H9 (cell line): ENCODE measurements around the gene CSMD2. TPM values are rescaled to one million over a fixed set of nuclear protein-coding genes. Genes with fewer than 3 reads are reported as not detected.

Experiments
- DNase-seq: peaks from one replicate; pipeline ENCODE4 v3.0.0-alpha.2; 2017
- H2AFZ ChIP-seq: one replicate; pipeline ENCODE4 v1.6.1; 2013; ENCODE audit warnings: mild to moderate bottlenecking, low read length, control low read depth, moderate library complexity
- H2AK5ac ChIP-seq: 2 replicates; pipeline ENCODE4 v1.6.1; 2013; ENCODE audit warnings: low read length, control low read depth, mixed read lengths; ENCODE audit not compliant: insufficient read length
- H2BK120ac ChIP-seq: one replicate; pipeline ENCODE4 v1.6.1; 2013; ENCODE audit warnings: low read depth, mild to moderate bottlenecking, low read length, control low read depth, inconsistent platforms; ENCODE audit not compliant: poor library complexity, severe bottlenecking
- H2BK12ac ChIP-seq: 2 replicates; pipeline ENCODE4 v1.6.1; 2013; ENCODE audit warnings: low read length, control low read depth, mixed read lengths, low read depth; ENCODE audit not compliant: insufficient read length
- H2BK15ac ChIP-seq: 2 replicates; pipeline ENCODE4 v1.6.1; 2013; ENCODE audit warnings: low read depth, low read length, control low read depth
- H2BK20ac ChIP-seq: one replicate; pipeline ENCODE4 v1.6.1; 2013; ENCODE audit warnings: low read depth, mild to moderate bottlenecking, low read length, control low read depth, inconsistent platforms; ENCODE audit not compliant: poor library complexity, severe bottlenecking
- H2BK5ac ChIP-seq: 2 replicates; pipeline ENCODE4 v1.6.1; 2013; ENCODE audit warnings: low read length, control low read depth, mixed read lengths; ENCODE audit not compliant: insufficient read length
- H3K14ac ChIP-seq: 2 replicates; pipeline ENCODE4 v1.6.1; 2013; ENCODE audit warnings: low read length, control low read depth; ENCODE audit not compliant: insufficient read depth
- H3K18ac ChIP-seq: 2 replicates; pipeline ENCODE4 v1.6.1; 2013; ENCODE audit warnings: low read depth, mild to moderate bottlenecking, mixed read lengths, low read length, control low read depth; ENCODE audit not compliant: insufficient read length
- H3K23ac ChIP-seq: 2 replicates; pipeline ENCODE4 v1.6.1; 2013; ENCODE audit warnings: low read length, control low read depth, mixed read lengths, low read depth; ENCODE audit not compliant: insufficient read length
- H3K23me2 ChIP-seq: 2 replicates; pipeline ENCODE4 v1.6.1; 2013; ENCODE audit warnings: low read depth, mild to moderate bottlenecking, mixed read lengths, low read length, control low read depth; ENCODE audit not compliant: insufficient read length, poor library complexity, severe bottlenecking
- H3K27ac ChIP-seq: 2 replicates; pipeline ENCODE4 v1.5.1; 2013; ENCODE audit warnings: low read length, control low read depth, mixed read lengths, low read depth; ENCODE audit not compliant: insufficient read length
- H3K27me3 ChIP-seq: 2 replicates; pipeline ENCODE4 v1.6.1; 2013; ENCODE audit warnings: low read length, control low read depth, inconsistent platforms; ENCODE audit not compliant: insufficient read depth
- H3K4ac ChIP-seq: 2 replicates; pipeline ENCODE4 v1.6.1; 2013; ENCODE audit warnings: low read depth, mild to moderate bottlenecking, control low read depth, inconsistent platforms, low read length, moderate library complexity
- H3K4me1 ChIP-seq: 2 replicates; pipeline ENCODE4 v1.6.1; 2013; ENCODE audit warnings: low read length, control low read depth, inconsistent platforms; ENCODE audit not compliant: insufficient read depth
- H3K4me2 ChIP-seq: 2 replicates; pipeline ENCODE4 v1.6.1; 2013; ENCODE audit warnings: low read length, control low read depth, mixed read lengths; ENCODE audit not compliant: insufficient read length, insufficient read depth
- H3K56ac ChIP-seq: 2 replicates; pipeline ENCODE4 v1.6.1; 2013; ENCODE audit warnings: low read depth, mild to moderate bottlenecking, mixed read lengths, low read length, control low read depth; ENCODE audit not compliant: insufficient read length
- H3K79me1 ChIP-seq: 2 replicates; pipeline ENCODE4 v1.6.1; 2013; ENCODE audit warnings: low read depth, mild to moderate bottlenecking, moderate library complexity, low read length, control low read depth, inconsistent platforms; ENCODE audit not compliant: insufficient read depth, poor library complexity, severe bottlenecking
- H3K79me2 ChIP-seq: 2 replicates; pipeline ENCODE4 v1.6.1; 2013; ENCODE audit warnings: low read length, control low read depth, inconsistent platforms; ENCODE audit not compliant: insufficient read depth
- H3K9ac ChIP-seq: 2 replicates; pipeline ENCODE4 v1.6.1; 2013; ENCODE audit warnings: low read length, control low read depth, mixed read lengths; ENCODE audit not compliant: insufficient read length; ENCODE audit errors: extremely low read depth
- H3K9me3 ChIP-seq: one replicate; pipeline ENCODE4 v1.6.1; 2013; ENCODE audit warnings: low read depth, low read length, inconsistent platforms; ENCODE audit not compliant: control insufficient read depth
- H3T11ph ChIP-seq: one replicate; pipeline ENCODE4 v1.6.1; 2013; ENCODE audit warnings: mild to moderate bottlenecking, low read length, control low read depth, inconsistent platforms
- H4K20me1 ChIP-seq: one replicate; pipeline ENCODE4 v1.6.1; 2013; ENCODE audit not compliant: control insufficient read depth, insufficient read length, insufficient read depth
- H4K5ac ChIP-seq: 2 replicates; pipeline ENCODE4 v1.6.1; 2013; ENCODE audit warnings: low read depth, mild to moderate bottlenecking, mixed read lengths, low read length, control low read depth; ENCODE audit not compliant: insufficient read length
- H4K8ac ChIP-seq: replicated peaks from 2 replicates; pipeline ENCODE4 v1.6.1; 2013; ENCODE audit warnings: low read length, control low read depth, mixed read lengths, low read depth; ENCODE audit not compliant: insufficient read length
- H4K91ac ChIP-seq: 2 replicates; pipeline ENCODE4 v1.6.1; 2013; ENCODE audit warnings: low read depth, mild to moderate bottlenecking, moderate library complexity, mixed read lengths, low read length, control low read depth; ENCODE audit not compliant: insufficient read length
- H3K27ac Mint-ChIP-seq, 3 experiments: 2 replicates in 2 of 3; 3 replicates in 1 of 3; pipeline ENCODE4 v1.8.0; 2020 to 2021; ENCODE audit warnings: mixed read lengths in 3 of 3, mild to moderate bottlenecking in 1 of 3, moderate library complexity in 1 of 3
- H3K27me3 Mint-ChIP-seq: 2 replicates; pipeline ENCODE4 v1.8.0; 2021; ENCODE audit warnings: low read depth, mild to moderate bottlenecking, moderate library complexity, mixed read lengths
- H3K36me3 Mint-ChIP-seq, 3 experiments: 2 replicates in 2 of 3; 3 replicates in 1 of 3; pipeline ENCODE4 v1.8.0; 2020 to 2021; ENCODE audit warnings: low read depth in 3 of 3, mixed read lengths in 3 of 3; ENCODE audit not compliant: insufficient read depth in 1 of 3
- H3K4me1 Mint-ChIP-seq, 2 experiments: 2 replicates each; pipeline ENCODE4 v1.8.0; 2020; ENCODE audit warnings: mixed read lengths in 2 of 2
- H3K4me3 Mint-ChIP-seq, 2 experiments: 2 replicates in 1 of 2; 3 replicates in 1 of 2; pipeline ENCODE4 v1.8.0; 2020 to 2021; ENCODE audit warnings: mild to moderate bottlenecking in 2 of 2, mixed read lengths in 2 of 2, moderate library complexity in 1 of 2
- H3K9me3 Mint-ChIP-seq, 2 experiments: 2 replicates in 1 of 2; 3 replicates in 1 of 2; pipeline ENCODE4 v1.8.0; 2020; ENCODE audit warnings: mild to moderate bottlenecking in 2 of 2, mixed read lengths in 2 of 2, moderate library complexity in 1 of 2
- WGBS: extraction: QIAGEN DNeasy Blood & Tissue Kit; methylation state at CpG from one replicate; pipeline ENCODE4 v1.1.7; 2013; ENCODE audit warnings: missing lambda C conversion rate, low lambda C conversion rate, mixed read lengths; ENCODE audit not compliant: insufficient read length; ENCODE audit errors: extremely low coverage; 5-methylcytosine and 5-hydroxymethylcytosine counted together
- total RNA-seq: library from RNA; stranded (reverse); gene quantifications from 2 replicates; pipeline ENCODE4 v1.2.1, GENCODE V29; 2021
- TF ChIP-seq, protein P1 (sequence below): fragments of 200-600 bp; sonication (generic); conservative IDR thresholded peaks from 3 replicates; pipeline ENCODE4 v1.8.0; 2021; ENCODE audit warnings: antibody characterized with exemption, mild to moderate bottlenecking

The CSMD2 gene
- total RNA-seq, 1 experiment from 2014 or later: 6.4 TPM

- no peak overlapping the region; the same call in 1 of the 2 replicates for H3K14ac ChIP-seq
- no peak overlapping the region for H2BK5ac ChIP-seq
- no peak overlapping the region for H2AFZ ChIP-seq
- H3K36me3 Mint-ChIP-seq: peaks cover 4 to 13% (median 7%) of the 10 kb centered on the region in 3 experiments; a peak in 6 of 7 replicates
- H3K27ac ChIP-seq: no peak overlapping the region
- no peak overlapping the region for H3K23ac ChIP-seq
- H4K8ac ChIP-seq: no peak overlapping the region
- H3K9me3 ChIP-seq: no peaks in the 10 kb centered on the region
- H2BK20ac ChIP-seq: no peak overlapping the region
- H3K4me3 Mint-ChIP-seq: no peak overlapping the region
- H3K18ac ChIP-seq: no peak overlapping the region
- H3K27ac Mint-ChIP-seq: no peak overlapping the region; a peak in 1 of 7 replicates
- H2BK15ac ChIP-seq: no peak overlapping the region
- no peaks in the 10 kb centered on the region for H3K4me1 ChIP-seq
- H3K56ac ChIP-seq: no peak overlapping the region
- no peak overlapping the region for H3K4ac ChIP-seq
- no peaks in the 10 kb centered on the region for H4K20me1 ChIP-seq
- no peaks in the 10 kb centered on the region for H3K27me3 Mint-ChIP-seq
- H4K5ac ChIP-seq: no peak overlapping the region
- no peak for DNase-seq
- WGBS: no CpG with 5 or more reads among the region's 3 CpGs
- H3K23me2 ChIP-seq: no peaks in the 10 kb centered on the region
- H4K91ac ChIP-seq: no peak overlapping the region
- H2AK5ac ChIP-seq: no peak overlapping the region
- no peaks in the 10 kb centered on the region for H3K79me2 ChIP-seq
- no peaks in the 10 kb centered on the region; a peak in 1 of 4 replicates for H3K4me1 Mint-ChIP-seq
- no peak overlapping the region for H2BK12ac ChIP-seq
- H2BK120ac ChIP-seq: no peak overlapping the region
- no peak overlapping the region for H3K9ac ChIP-seq
- H3K9me3 Mint-ChIP-seq: no peaks in the 10 kb centered on the region
- TF ChIP-seq, protein P1, sequence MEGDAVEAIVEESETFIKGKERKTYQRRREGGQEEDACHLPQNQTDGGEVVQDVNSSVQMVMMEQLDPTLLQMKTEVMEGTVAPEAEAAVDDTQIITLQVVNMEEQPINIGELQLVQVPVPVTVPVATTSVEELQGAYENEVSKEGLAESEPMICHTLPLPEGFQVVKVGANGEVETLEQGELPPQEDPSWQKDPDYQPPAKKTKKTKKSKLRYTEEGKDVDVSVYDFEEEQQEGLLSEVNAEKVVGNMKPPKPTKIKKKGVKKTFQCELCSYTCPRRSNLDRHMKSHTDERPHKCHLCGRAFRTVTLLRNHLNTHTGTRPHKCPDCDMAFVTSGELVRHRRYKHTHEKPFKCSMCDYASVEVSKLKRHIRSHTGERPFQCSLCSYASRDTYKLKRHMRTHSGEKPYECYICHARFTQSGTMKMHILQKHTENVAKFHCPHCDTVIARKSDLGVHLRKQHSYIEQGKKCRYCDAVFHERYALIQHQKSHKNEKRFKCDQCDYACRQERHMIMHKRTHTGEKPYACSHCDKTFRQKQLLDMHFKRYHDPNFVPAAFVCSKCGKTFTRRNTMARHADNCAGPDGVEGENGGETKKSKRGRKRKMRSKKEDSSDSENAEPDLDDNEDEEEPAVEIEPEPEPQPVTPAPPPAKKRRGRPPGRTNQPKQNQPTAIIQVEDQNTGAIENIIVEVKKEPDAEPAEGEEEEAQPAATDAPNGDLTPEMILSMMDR: no peak
- no peak overlapping the region for H3K4me2 ChIP-seq
- no peak overlapping the region for H3T11ph ChIP-seq
- H3K27me3 ChIP-seq: no peaks in the 10 kb centered on the region
- no peaks in the 10 kb centered on the region for H3K79me1 ChIP-seq
Observed at GRCh38 chr1:33716976-33717688, 447.9 kb downstream of the CSMD2 start.
